ENCODE measurements around the gene GRSF1.

The GRSF1 gene

DNA sequence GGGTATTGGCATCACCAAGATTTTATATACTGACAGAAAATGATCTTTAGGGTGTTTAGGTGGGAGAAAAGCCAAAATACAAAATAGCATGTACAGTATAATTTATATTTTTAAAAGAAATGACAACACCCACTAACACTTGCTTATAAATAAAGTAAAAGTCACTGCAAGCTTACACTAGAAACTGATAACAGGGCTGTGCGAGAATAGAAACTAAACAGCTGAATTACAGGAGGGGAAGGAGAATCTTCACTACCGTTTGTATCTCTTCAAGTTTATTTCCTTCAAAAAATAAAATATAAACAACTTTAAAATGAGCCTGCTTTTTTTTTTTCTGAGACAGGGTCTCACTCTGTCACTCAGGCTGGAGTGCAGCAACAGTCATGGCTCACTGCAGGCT, 22.8 kb downstream of the GRSF1 start:
- Histone ChIP-seq H3K4me2 (ENCODE audit: low read length, poor library complexity, severe bottlenecking) (no peak overlapping the region), H3K4me3 (ENCODE audit: insufficient read depth in 1 of 2, low read depth in 1 of 2, low read length in 2 of 2) (no peak overlapping the region), H3K14ac (ENCODE audit: low read length in 2 of 2) (no peak overlapping the region), H3K4me1 (ENCODE audit: control insufficient read depth, insufficient read depth, low read depth, low read length) (no peaks in the 10 kb centered on the region), H2BK120ac (ENCODE audit: low read depth, low read length) (no peak overlapping the region), H4K91ac (ENCODE audit: low read length) (no peak overlapping the region), H4K8ac (ENCODE audit: low read length) (no peak overlapping the region), H3K36me3 (ENCODE audit: control insufficient read depth in 1 of 2, insufficient read depth in 2 of 2, low read depth in 1 of 2, low read length in 2 of 2) (peaks cover 18 to 47% of the 10 kb centered on the region in 2 experiments), H3K23ac (ENCODE audit: low read length in 2 of 2) (no peak overlapping the region), H3K27me3 (ENCODE audit: control insufficient read depth in 1 of 2, insufficient read depth in 1 of 2, low read length in 2 of 2) (no peaks in the 10 kb centered on the region), H2BK12ac (ENCODE audit: low read length in 2 of 2) (no peak overlapping the region), H3K9ac (ENCODE audit: low read length) (no peak overlapping the region), H3K79me1 (replicated peaks; ENCODE audit: low read length, poor library complexity, severe bottlenecking) (peaks cover 3% of the 10 kb centered on the region), H3K9me3 (ENCODE audit: control insufficient read depth, low read length) (no peaks in the 10 kb centered on the region), H2BK5ac (ENCODE audit: low read depth, low read length, poor library complexity, severe bottlenecking) (no peak overlapping the region), H3K4ac (ENCODE audit: low read depth in 1 of 2, low read length in 2 of 2) (no peak overlapping the region), H2BK15ac (ENCODE audit: low read depth, poor library complexity, severe bottlenecking) (no peak overlapping the region), H2AFZ (ENCODE audit: low read depth, low read length) (no peak overlapping the region), H3K18ac (ENCODE audit: low read depth in 1 of 2, low read length in 2 of 2) (no peak overlapping the region), H2AK5ac (ENCODE audit: low read length, severe bottlenecking) (no peak overlapping the region), H3K27ac (ENCODE audit: low read length, poor library complexity, severe bottlenecking) (no peak overlapping the region)
- DNase-seq, result no peak
- WGBS, result 100% methylated on average over 1 of the region's 2 CpGs

DNA sequence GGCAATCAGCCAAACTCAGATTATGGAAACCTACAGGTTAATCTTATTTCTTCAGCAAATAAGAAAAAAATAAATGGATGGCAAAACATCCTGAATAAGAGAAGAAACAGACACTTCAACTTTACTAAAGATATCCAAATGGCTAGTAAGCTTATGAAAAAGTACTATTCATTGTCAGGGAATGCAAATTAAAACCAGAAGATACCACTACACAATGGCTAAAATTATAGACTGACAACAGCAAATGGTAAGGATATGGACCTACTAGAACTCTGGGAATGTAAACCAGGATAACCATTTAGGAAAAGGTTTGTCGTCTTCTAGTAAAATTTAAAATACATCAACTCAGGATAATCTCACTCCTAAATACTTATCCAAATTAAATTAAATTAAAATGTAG, 24.3 kb downstream of the GRSF1 start:
- Histone ChIP-seq H3K4me1 (ENCODE audit: control insufficient read depth, insufficient read depth, low read depth, low read length) (no peaks in the 10 kb centered on the region), H3K36me3 (ENCODE audit: control insufficient read depth in 1 of 2, insufficient read depth in 2 of 2, low read depth in 1 of 2, low read length in 2 of 2) (peaks cover 9 to 32% of the 10 kb centered on the region in 2 experiments), H2BK120ac (ENCODE audit: low read depth, low read length) (no peak overlapping the region), H2BK15ac (ENCODE audit: low read depth, poor library complexity, severe bottlenecking) (no peak overlapping the region), H3K9me3 (ENCODE audit: control insufficient read depth, low read length) (no peaks in the 10 kb centered on the region), H3K14ac (ENCODE audit: low read length in 2 of 2) (no peak overlapping the region), H3K79me1 (replicated peaks; ENCODE audit: low read length, poor library complexity, severe bottlenecking) (peaks cover 2% of the 10 kb centered on the region), H3K27me3 (ENCODE audit: control insufficient read depth in 1 of 2, insufficient read depth in 1 of 2, low read length in 2 of 2) (no peaks in the 10 kb centered on the region), H4K8ac (ENCODE audit: low read length) (no peak overlapping the region), H4K91ac (ENCODE audit: low read length) (no peak overlapping the region), H2AK5ac (ENCODE audit: low read length, severe bottlenecking) (no peak overlapping the region), H3K4me3 (ENCODE audit: insufficient read depth in 1 of 2, low read depth in 1 of 2, low read length in 2 of 2) (no peak overlapping the region), H3K23ac (ENCODE audit: low read length in 2 of 2) (no peak overlapping the region), H3K9ac (ENCODE audit: low read length) (no peak overlapping the region), H3K27ac (ENCODE audit: low read length, poor library complexity, severe bottlenecking) (no peak overlapping the region), H2BK5ac (ENCODE audit: low read depth, low read length, poor library complexity, severe bottlenecking) (no peak overlapping the region), H2AFZ (ENCODE audit: low read depth, low read length) (no peak overlapping the region), H3K4me2 (ENCODE audit: low read length, poor library complexity, severe bottlenecking) (no peak overlapping the region), H3K18ac (ENCODE audit: low read depth in 1 of 2, low read length in 2 of 2) (no peak overlapping the region), H2BK12ac (ENCODE audit: low read length in 2 of 2) (no peak overlapping the region), H3K4ac (ENCODE audit: low read depth in 1 of 2, low read length in 2 of 2) (no peak overlapping the region)
- no CpG with 5 or more reads among the region's 1 CpG for WGBS
- DNase-seq, result no peak

DNA sequence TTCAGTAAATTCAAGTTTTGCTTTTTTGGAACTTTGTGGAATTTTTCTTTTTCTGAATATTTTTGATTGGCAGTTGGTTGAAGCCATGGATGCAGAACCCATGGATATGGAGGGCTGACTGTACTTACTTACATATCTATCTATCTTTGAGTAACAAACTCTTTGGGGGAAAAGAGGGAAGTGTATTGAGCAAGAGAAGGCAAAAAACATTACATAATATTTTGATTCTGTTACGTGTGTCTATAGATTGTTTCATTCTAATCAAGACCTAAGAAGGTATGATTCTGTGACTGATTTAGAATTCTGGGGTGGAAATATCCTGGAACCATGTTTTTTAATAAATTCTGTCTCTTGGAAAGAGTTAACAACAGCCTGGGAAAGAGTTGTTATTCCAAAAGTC, 31.5 kb downstream of the GRSF1 start:
- Histone ChIP-seq H3K18ac (ENCODE audit: low read depth in 1 of 2, low read length in 2 of 2) (no peak overlapping the region), H2BK120ac (ENCODE audit: low read depth, low read length) (no peak overlapping the region), H3K27ac (ENCODE audit: low read length, poor library complexity, severe bottlenecking) (no peak overlapping the region), H4K8ac (ENCODE audit: low read length) (no peak overlapping the region), H3K36me3 (ENCODE audit: control insufficient read depth in 1 of 2, insufficient read depth in 2 of 2, low read depth in 1 of 2, low read length in 2 of 2) (peaks cover 0 to 57% of the 10 kb centered on the region in 2 experiments), H3K4me2 (ENCODE audit: low read length, poor library complexity, severe bottlenecking) (no peak overlapping the region), H3K9me3 (ENCODE audit: control insufficient read depth, low read length) (no peaks in the 10 kb centered on the region), H2BK15ac (ENCODE audit: low read depth, poor library complexity, severe bottlenecking) (no peak overlapping the region), H3K4ac (ENCODE audit: low read depth in 1 of 2, low read length in 2 of 2) (no peak overlapping the region), H2BK5ac (ENCODE audit: low read depth, low read length, poor library complexity, severe bottlenecking) (no peak overlapping the region), H2AK5ac (ENCODE audit: low read length, severe bottlenecking) (no peak overlapping the region), H3K23ac (ENCODE audit: low read length in 2 of 2) (no peak overlapping the region), H4K91ac (ENCODE audit: low read length) (no peak overlapping the region), H2AFZ (ENCODE audit: low read depth, low read length) (no peak overlapping the region), H3K14ac (ENCODE audit: low read length in 2 of 2) (no peak overlapping the region), H3K9ac (ENCODE audit: low read length) (no peak overlapping the region), H3K27me3 (ENCODE audit: control insufficient read depth in 1 of 2, insufficient read depth in 1 of 2, low read length in 2 of 2) (no peaks in the 10 kb centered on the region), H3K4me3 (ENCODE audit: insufficient read depth in 1 of 2, low read depth in 1 of 2, low read length in 2 of 2) (no peak overlapping the region), H3K4me1 (ENCODE audit: control insufficient read depth, insufficient read depth, low read depth, low read length) (no peaks in the 10 kb centered on the region), H3K79me1 (replicated peaks; ENCODE audit: low read length, poor library complexity, severe bottlenecking) (no peaks in the 10 kb centered on the region), H2BK12ac (ENCODE audit: low read length in 2 of 2) (no peak overlapping the region)
- WGBS, result 95% methylated on average over 1 of the region's 1 CpG
- DNase-seq, result no peak

DNA sequence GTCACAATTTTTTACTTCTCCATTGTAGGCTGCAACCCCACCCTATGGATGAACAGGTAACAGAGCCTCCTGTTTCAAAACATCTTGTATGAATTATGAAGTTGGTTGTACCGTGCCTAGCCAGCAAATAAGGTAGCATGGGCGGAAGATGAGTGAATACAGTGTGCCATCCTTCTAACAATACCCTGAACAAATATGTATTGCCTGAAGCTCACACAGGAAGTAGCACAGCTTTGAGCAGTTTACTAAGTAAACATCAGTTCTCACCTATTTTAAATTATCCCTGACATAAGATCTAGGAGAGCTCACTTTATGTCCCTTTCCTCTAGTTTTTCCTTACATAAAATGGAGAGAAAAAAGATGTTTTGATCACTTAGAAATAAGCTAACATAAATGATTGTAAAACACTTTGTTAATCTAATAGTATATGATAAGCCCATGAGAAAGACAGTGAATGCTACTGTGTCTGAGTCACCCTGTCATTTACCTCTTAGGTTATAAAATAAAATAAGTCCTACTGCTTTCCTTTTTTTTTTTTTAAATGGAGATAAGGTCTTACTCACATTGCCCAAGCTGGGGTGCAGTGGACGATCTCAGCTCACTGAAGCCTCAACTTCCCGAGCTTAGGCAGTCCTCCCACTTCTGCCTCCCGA, 36.6 kb downstream of the GRSF1 start:
- H2AFZ ChIP-seq (ENCODE audit: low read depth, low read length), result no peak overlapping the region
- no peak for DNase-seq

More for the DNA sequence above, 36.6 kb downstream of the GRSF1 start:
- no peak overlapping the region for H2BK12ac ChIP-seq (ENCODE audit: low read length in 2 of 2)
- H3K9ac ChIP-seq (ENCODE audit: low read length), result no peak overlapping the region
- no peak overlapping the region for H2AK5ac ChIP-seq (ENCODE audit: low read length, severe bottlenecking)
- H3K79me1 ChIP-seq (replicated peaks; ENCODE audit: low read length, poor library complexity, severe bottlenecking), result no peaks in the 10 kb centered on the region
- no peak overlapping the region for H3K14ac ChIP-seq (ENCODE audit: low read length in 2 of 2)
- no peaks in the 10 kb centered on the region for H3K27me3 ChIP-seq (ENCODE audit: control insufficient read depth in 1 of 2, insufficient read depth in 1 of 2, low read length in 2 of 2)
- H3K4me3 ChIP-seq (ENCODE audit: insufficient read depth in 1 of 2, low read depth in 1 of 2, low read length in 2 of 2), result no peak overlapping the region
- H4K91ac ChIP-seq (ENCODE audit: low read length), result no peak overlapping the region
- H4K8ac ChIP-seq (ENCODE audit: low read length), result no peak overlapping the region
- 95% methylated on average over 4 of the region's 5 CpGs for WGBS
- H3K4me2 ChIP-seq (ENCODE audit: low read length, poor library complexity, severe bottlenecking), result no peak overlapping the region
- peaks cover 12 to 96% of the 10 kb centered on the region in 2 experiments for H3K36me3 ChIP-seq (ENCODE audit: control insufficient read depth in 1 of 2, insufficient read depth in 2 of 2, low read depth in 1 of 2, low read length in 2 of 2)
- no peak overlapping the region for H2BK5ac ChIP-seq (ENCODE audit: low read depth, low read length, poor library complexity, severe bottlenecking)
- H3K18ac ChIP-seq (ENCODE audit: low read depth in 1 of 2, low read length in 2 of 2), result no peak overlapping the region
- no peak overlapping the region for H3K27ac ChIP-seq (ENCODE audit: low read length, poor library complexity, severe bottlenecking)
- H2BK15ac ChIP-seq (ENCODE audit: low read depth, poor library complexity, severe bottlenecking), result no peak overlapping the region
- no peak overlapping the region for H2BK120ac ChIP-seq (ENCODE audit: low read depth, low read length)
- no peak overlapping the region for H3K23ac ChIP-seq (ENCODE audit: low read length in 2 of 2)
- no peak overlapping the region for H3K4ac ChIP-seq (ENCODE audit: low read depth in 1 of 2, low read length in 2 of 2)
- H3K4me1 ChIP-seq (ENCODE audit: control insufficient read depth, insufficient read depth, low read depth, low read length), result no peaks in the 10 kb centered on the region
- H3K9me3 ChIP-seq (ENCODE audit: control insufficient read depth, low read length), result no peaks in the 10 kb centered on the region

Measured in mesenchymal stem cell (in vitro differentiated cells and primary cell).